Measurements from ENCODE around the gene RNF14. TPM values are rescaled to one million over a fixed set of nuclear protein-coding genes. Genes with fewer than 3 reads are reported as not detected.
"Not testable (repeated sequence)": the region's sequence is repeated elsewhere in the genome, so short reads cannot be mapped to it uniquely, and the experiment has no call there.

The RNF14 gene
- polyA plus RNA-seq (2013), result 40.5 and 44.8 TPM in 2 replicates

GRCh38 chr5:141968914-141969608 is at the start of gene RNF14:
TSS of gene RNF14 (plus strand) at chr5:141969105. CDS start at chr5:141973589, 4,484 bp downstream.
- H3K14ac ChIP-seq (ENCODE audit: low read length), result peak within 1 kb of the TSS; percentile 89
- H2BK12ac ChIP-seq (ENCODE audit: low read length), result peak within 1 kb of the TSS; percentile 5
- peak within 1 kb of the TSS; percentile 56 for H3K27ac ChIP-seq (ENCODE audit: low read depth, low read length)
- H3K18ac ChIP-seq (ENCODE audit: low read length), result peak within 1 kb of the TSS; percentile 56
- whole genome bisulfite sequencing (ENCODE audit: extremely low coverage, insufficient coverage, insufficient read length), result no CpG with 5 or more reads among the region's 63 CpGs
- H4K91ac ChIP-seq (ENCODE audit: low read depth, low read length), result peak within 1 kb of the TSS; percentile 86
- H3K27me3 ChIP-seq (ENCODE audit: insufficient read depth, low read length), result no peaks in the 10 kb centered on the region
- H2BK120ac ChIP-seq (ENCODE audit: insufficient read depth, low read length, poor library complexity), result peak within 1 kb of the TSS; percentile 85
- H2AK5ac ChIP-seq (ENCODE audit: low read length), result peak within 1 kb of the TSS; percentile 36
- H3K4me2 ChIP-seq (ENCODE audit: low read length), result peak within 1 kb of the TSS; percentile 58
- H3K9ac ChIP-seq (ENCODE audit: low read length), result peak within 1 kb of the TSS; percentile 81
- H4K8ac ChIP-seq (ENCODE audit: low read depth, low read length), result peak within 1 kb of the TSS; percentile 97
- H3K23ac ChIP-seq (ENCODE audit: low read length), result no peak within 1 kb of the TSS
- H3K4me1 ChIP-seq (ENCODE audit: control insufficient read depth in 1 of 2, insufficient read depth in 2 of 2, low read length in 2 of 2), result no peaks in the 10 kb centered on the region
- no peaks in the 10 kb centered on the region for H3K9me3 ChIP-seq (ENCODE audit: insufficient read depth, low read depth, low read length)
- H3K36me3 ChIP-seq (ENCODE audit: control insufficient read depth in 1 of 2, insufficient read depth in 2 of 2, low read length in 2 of 2), result peaks cover 7 to 9% of the 10 kb centered on the region in 2 experiments
- peak; percentile 89 to 93 for DNase-seq
- peak within 1 kb of the TSS; percentile 74 for H4K12ac ChIP-seq (ENCODE audit: low read depth, low read length)
- H3K79me2 ChIP-seq (ENCODE audit: control insufficient read depth, insufficient read depth, low read length, poor library complexity), result peaks cover 4% of the 10 kb centered on the region
- H3K4me3 ChIP-seq (ENCODE audit: low read depth, low read length), result peak within 1 kb of the TSS; percentile 83
- peak within 1 kb of the TSS; percentile 88 for H2BK5ac ChIP-seq (ENCODE audit: low read depth, low read length, poor library complexity)
- H3K79me1 ChIP-seq (ENCODE audit: low read length), result peaks cover 6% of the 10 kb centered on the region
- H3K4ac ChIP-seq (ENCODE audit: low read depth, low read length), result peak within 1 kb of the TSS; percentile 17
- H2AFZ ChIP-seq (ENCODE audit: insufficient read depth, low read length, poor library complexity), result peak within 1 kb of the TSS; percentile 72

- Histone ChIP-seq H3K18ac (ENCODE audit: low read length) (no peak overlapping the region), H3K4ac (ENCODE audit: low read depth, low read length) (no peak overlapping the region), H3K4me3 (ENCODE audit: low read depth, low read length) (no peak overlapping the region), H2BK120ac (ENCODE audit: insufficient read depth, low read length, poor library complexity) (no peak overlapping the region), H3K36me3 (ENCODE audit: control insufficient read depth in 1 of 2, insufficient read depth in 2 of 2, low read length in 2 of 2) (no peaks in the 10 kb centered on the region), H2BK5ac (ENCODE audit: low read depth, low read length, poor library complexity) (no peak overlapping the region), H2AFZ (ENCODE audit: insufficient read depth, low read length, poor library complexity) (no peak overlapping the region), H3K4me1 (ENCODE audit: control insufficient read depth in 1 of 2, insufficient read depth in 2 of 2, low read length in 2 of 2) (peaks cover 5% of the 10 kb centered on the region in 2 experiments), H4K91ac (ENCODE audit: low read depth, low read length) (no peak overlapping the region), H4K8ac (ENCODE audit: low read depth, low read length) (no peak overlapping the region), H3K9ac (ENCODE audit: low read length) (no peak overlapping the region), H3K14ac (ENCODE audit: low read length) (no peak overlapping the region), H3K27ac (ENCODE audit: low read depth, low read length) (no peak overlapping the region), H3K9me3 (ENCODE audit: insufficient read depth, low read depth, low read length) (no peaks in the 10 kb centered on the region), H3K79me2 (ENCODE audit: control insufficient read depth, insufficient read depth, low read length, poor library complexity) (peaks cover 7% of the 10 kb centered on the region), H3K4me2 (ENCODE audit: low read length) (no peak overlapping the region), H3K27me3 (ENCODE audit: insufficient read depth, low read length) (peaks cover under 1% of the 10 kb centered on the region), H2AK5ac (ENCODE audit: low read length) (no peak overlapping the region), H3K23ac (ENCODE audit: low read length) (no peak overlapping the region), H4K12ac (ENCODE audit: low read depth, low read length) (no peak overlapping the region), H2BK12ac (ENCODE audit: low read length) (no peak overlapping the region), H3K79me1 (ENCODE audit: low read length) (peaks cover 9% of the 10 kb centered on the region)
- DNase-seq, result no peak
- no CpG with 5 or more reads among the region's 8 CpGs for WGBS (ENCODE audit: extremely low coverage, insufficient coverage, insufficient read length)
These were observed 49.4 kb upstream of the RNF14 start for GRCh38 chr5:141919218-141920119.

GRCh38 chr5:141920771-141921170 is 48.1 kb upstream of the RNF14 start:
- no peak overlapping the region for H3K27ac ChIP-seq (ENCODE audit: low read depth, low read length)
- DNase-seq, result no peak
- H3K27me3 ChIP-seq (ENCODE audit: insufficient read depth, low read length), result no peaks in the 10 kb centered on the region
- WGBS (ENCODE audit: extremely low coverage, insufficient coverage, insufficient read length), result no CpG with 5 or more reads among the region's 2 CpGs
- no peak overlapping the region for H3K4me3 ChIP-seq (ENCODE audit: low read depth, low read length)
- no peak overlapping the region for H4K8ac ChIP-seq (ENCODE audit: low read depth, low read length)
- H3K36me3 ChIP-seq (ENCODE audit: control insufficient read depth in 1 of 2, insufficient read depth in 2 of 2, low read length in 2 of 2), result peaks cover 3 to 4% of the 10 kb centered on the region in 2 experiments
- H2AFZ ChIP-seq (ENCODE audit: insufficient read depth, low read length, poor library complexity), result no peak overlapping the region
- H3K79me1 ChIP-seq (ENCODE audit: low read length), result peaks cover 9% of the 10 kb centered on the region
- no peak overlapping the region for H3K4ac ChIP-seq (ENCODE audit: low read depth, low read length)
- no peaks in the 10 kb centered on the region for H3K9me3 ChIP-seq (ENCODE audit: insufficient read depth, low read depth, low read length)
- H2BK12ac ChIP-seq (ENCODE audit: low read length), result no peak overlapping the region
- H3K4me2 ChIP-seq (ENCODE audit: low read length), result no peak overlapping the region
- peaks cover 5 to 6% of the 10 kb centered on the region in 2 experiments for H3K4me1 ChIP-seq (ENCODE audit: control insufficient read depth in 1 of 2, insufficient read depth in 2 of 2, low read length in 2 of 2)
- H2BK120ac ChIP-seq (ENCODE audit: insufficient read depth, low read length, poor library complexity), result no peak overlapping the region
- H4K91ac ChIP-seq (ENCODE audit: low read depth, low read length), result no peak overlapping the region
- H2AK5ac ChIP-seq (ENCODE audit: low read length), result no peak overlapping the region
- H4K12ac ChIP-seq (ENCODE audit: low read depth, low read length), result no peak overlapping the region
- no peak overlapping the region for H3K14ac ChIP-seq (ENCODE audit: low read length)
- H3K18ac ChIP-seq (ENCODE audit: low read length), result no peak overlapping the region
- H3K9ac ChIP-seq (ENCODE audit: low read length), result no peak overlapping the region
- H3K79me2 ChIP-seq (ENCODE audit: control insufficient read depth, insufficient read depth, low read length, poor library complexity), result peaks cover 7% of the 10 kb centered on the region
- no peak overlapping the region for H2BK5ac ChIP-seq (ENCODE audit: low read depth, low read length, poor library complexity)
- no peak overlapping the region for H3K23ac ChIP-seq (ENCODE audit: low read length)

- H2AFZ ChIP-seq (ENCODE audit: insufficient read depth, low read length, poor library complexity), result peak overlapping the region; percentile 98
- H2BK5ac ChIP-seq (ENCODE audit: low read depth, low read length, poor library complexity), result peak overlapping the region; percentile 65
- H3K9ac ChIP-seq (ENCODE audit: low read length), result peak overlapping the region; percentile 84
- H3K9me3 ChIP-seq (ENCODE audit: insufficient read depth, low read depth, low read length); H3K4me1 ChIP-seq (ENCODE audit: control insufficient read depth in 1 of 2, insufficient read depth in 2 of 2, low read length in 2 of 2); H3K23ac ChIP-seq (ENCODE audit: low read length); H3K27me3 ChIP-seq (ENCODE audit: insufficient read depth, low read length); H3K79me1 ChIP-seq (ENCODE audit: low read length); H3K79me2 ChIP-seq (ENCODE audit: control insufficient read depth, insufficient read depth, low read length, poor library complexity); H2BK12ac ChIP-seq (ENCODE audit: low read length); DNase-seq: not testable (repeated sequence)
- H4K12ac ChIP-seq (ENCODE audit: low read depth, low read length), result peak overlapping the region; percentile 98
- H3K27ac ChIP-seq (ENCODE audit: low read depth, low read length), result peak overlapping the region; percentile 93
- H3K14ac ChIP-seq (ENCODE audit: low read length), result peak overlapping the region; percentile 90
- peak overlapping the region; percentile 92 for H3K4me3 ChIP-seq (ENCODE audit: low read depth, low read length)
- H3K4ac ChIP-seq (ENCODE audit: low read depth, low read length), result peak overlapping the region; percentile 53
- H4K91ac ChIP-seq (ENCODE audit: low read depth, low read length), result peak overlapping the region; percentile 94
- peak overlapping the region; percentile 91 for H3K18ac ChIP-seq (ENCODE audit: low read length)
- peak overlapping the region; percentile 73 for H2BK120ac ChIP-seq (ENCODE audit: insufficient read depth, low read length, poor library complexity)
- H3K36me3 ChIP-seq (ENCODE audit: control insufficient read depth in 1 of 2, insufficient read depth in 2 of 2, low read length in 2 of 2), result peaks cover 10 to 17% of the 10 kb centered on the region in 2 experiments
- no CpG with 5 or more reads among the region's 28 CpGs for WGBS (ENCODE audit: extremely low coverage, insufficient coverage, insufficient read length)
- H2AK5ac ChIP-seq (ENCODE audit: low read length), result peak overlapping the region; percentile 45
- peak overlapping the region; percentile 77 for H3K4me2 ChIP-seq (ENCODE audit: low read length)
- H4K8ac ChIP-seq (ENCODE audit: low read depth, low read length), result peak overlapping the region; percentile 99
These were observed 46.0 kb upstream of the RNF14 start for GRCh38 chr5:141922827-141923447.
